ENCODE data around the gene ROPN1B.
"Not testable (repeated sequence)": the region's sequence is repeated elsewhere in the genome, so short reads cannot be mapped to it uniquely, and the experiment has no call there.

ROPN1B gene

DNA sequence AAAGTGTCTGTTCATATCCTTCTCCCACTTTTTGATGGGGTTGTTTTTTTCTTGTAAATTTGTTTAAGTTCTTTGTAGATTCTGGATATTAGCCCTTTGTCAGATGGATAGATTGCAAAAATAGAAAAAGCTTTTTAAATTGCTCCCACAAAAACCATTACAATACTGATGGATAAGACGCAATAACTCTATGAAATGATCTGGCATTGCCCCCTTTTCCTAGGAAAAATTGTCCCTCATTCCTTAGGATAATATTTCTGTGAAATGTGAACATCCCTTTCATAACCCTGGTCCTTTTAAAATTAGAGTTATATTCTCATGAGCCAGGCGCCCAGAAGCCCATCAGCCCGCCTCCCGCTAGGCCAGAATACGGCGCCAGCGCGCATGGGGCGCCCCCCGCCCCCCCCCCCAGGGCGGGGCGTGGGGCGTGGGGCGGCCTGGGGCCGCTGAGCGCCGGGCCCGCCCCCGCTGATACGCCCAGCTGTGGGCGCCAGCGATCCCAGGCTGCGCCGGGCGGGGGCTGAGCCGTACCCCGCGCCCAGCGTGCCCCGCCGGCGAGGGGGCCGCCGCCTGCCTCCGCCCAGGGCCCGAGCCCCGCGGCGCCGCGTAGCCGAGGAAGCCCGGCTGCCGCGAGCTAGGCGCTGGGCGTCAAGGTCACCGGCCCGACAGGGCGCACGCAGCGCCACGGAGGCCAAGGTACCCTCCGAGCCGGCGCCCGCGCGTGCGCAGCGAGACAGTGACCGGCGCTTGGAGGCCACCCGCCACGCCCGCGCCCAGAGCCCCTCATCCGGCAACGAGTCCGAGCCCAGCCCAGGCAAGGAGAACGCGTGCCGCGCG, 11.1 kb upstream of the ROPN1B start:
- in situ Hi-C loops (cut with HindIII; ENCODE audit: low sequenced_read_pairs), result no loop called here

GRCh38 chr3:125958511-125959316, 10.3 kb upstream of the ROPN1B start:
- in situ Hi-C loops (cut with HindIII; ENCODE audit: low sequenced_read_pairs), result no loop called here

DNA sequence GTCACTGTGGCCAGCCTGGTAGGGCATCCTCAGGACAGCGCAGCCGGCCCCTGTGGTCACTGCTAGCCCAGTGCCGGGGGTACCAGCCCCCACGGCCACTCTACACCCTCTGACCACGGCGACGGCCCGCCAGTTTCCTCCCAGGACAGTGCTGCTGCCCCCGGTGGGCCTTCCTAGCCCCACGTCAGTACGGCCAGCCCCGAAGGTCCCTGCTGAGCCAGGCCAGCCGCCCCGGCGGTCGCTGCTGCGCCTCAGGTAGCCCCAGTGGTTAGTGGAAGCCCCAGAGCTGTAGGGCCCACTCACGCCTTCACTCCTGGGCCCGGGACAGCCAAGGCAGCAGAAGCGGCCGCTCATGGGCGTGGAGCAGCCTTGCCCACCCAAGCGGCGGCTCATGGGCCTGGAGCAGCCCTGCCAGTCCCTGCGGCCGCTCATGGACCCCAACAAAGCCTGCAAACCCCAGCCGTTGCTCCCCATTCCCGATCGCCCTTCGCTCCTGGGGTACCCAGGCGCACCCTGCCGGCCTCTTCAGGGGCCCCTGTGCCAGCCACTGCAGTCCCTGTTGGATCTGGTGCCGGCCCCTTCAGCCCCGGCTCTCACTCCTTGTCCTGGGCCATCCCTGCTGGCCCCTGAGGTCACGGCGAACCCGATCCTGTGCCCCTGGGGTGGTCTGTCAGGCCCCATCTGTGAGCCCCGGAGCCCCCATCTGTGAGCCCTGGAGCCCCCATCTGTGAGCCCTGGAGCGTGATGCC, 9.5 kb upstream of the ROPN1B start:
- in situ Hi-C loops (cut with HindIII; ENCODE audit: low sequenced_read_pairs), result no loop called here

GRCh38 chr3:125960066-125960424, 8.9 kb upstream of the ROPN1B start:
- in situ Hi-C loops (cut with HindIII; ENCODE audit: low sequenced_read_pairs), result no loop called here

- in situ Hi-C loops (cut with HindIII; ENCODE audit: low sequenced_read_pairs), result no loop called here
These were observed 8.3 kb upstream of the ROPN1B start for GRCh38 chr3:125960456-125961288.

DNA sequence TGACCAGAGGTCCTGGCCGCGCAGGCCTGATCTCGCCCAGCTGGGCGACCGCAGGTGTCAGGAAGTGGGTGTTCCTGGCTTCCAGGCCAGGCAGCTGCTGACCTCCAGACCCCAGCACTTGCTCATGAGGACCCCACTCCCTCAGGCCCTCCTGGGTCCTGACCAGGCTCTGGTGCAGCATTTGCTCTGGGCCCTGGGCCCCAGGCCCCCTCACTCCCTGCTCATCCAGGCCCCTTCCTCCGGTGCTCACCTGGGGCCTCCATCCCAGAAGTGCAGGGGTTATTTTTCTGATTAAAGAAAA, 7.7 kb upstream of the ROPN1B start:
- in situ Hi-C loops (cut with HindIII; ENCODE audit: low sequenced_read_pairs), result no loop called here

GRCh38 chr3:125963834-125964233, 5.1 kb upstream of the ROPN1B start:
- in situ Hi-C loops (cut with HindIII; ENCODE audit: low sequenced_read_pairs), result not testable (repeated sequence)

GRCh38 chr3:125965505-125965904, 3.5 kb upstream of the ROPN1B start:
- in situ Hi-C loops (cut with HindIII; ENCODE audit: low sequenced_read_pairs), result no loop called here

DNA sequence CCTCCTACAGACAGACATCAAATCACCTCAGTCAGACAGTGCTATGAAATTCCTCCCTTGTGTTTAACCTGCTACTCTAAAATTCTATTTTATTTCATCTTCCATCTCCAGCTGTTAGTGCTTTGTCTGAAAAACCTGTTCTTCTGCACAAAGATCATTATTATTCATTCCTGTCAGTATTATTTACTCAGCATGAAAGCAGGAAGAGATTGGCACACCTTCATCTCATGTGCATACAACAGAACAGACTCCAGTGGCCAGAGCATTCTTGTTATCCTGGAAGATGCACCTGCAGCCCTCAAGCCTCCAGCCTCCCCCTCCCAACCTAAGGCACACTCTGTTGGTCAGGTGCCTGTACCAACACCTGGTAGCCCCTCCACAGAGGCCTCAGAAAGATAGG, 1.8 kb upstream of the ROPN1B start:
- in situ Hi-C loops (cut with HindIII; ENCODE audit: low sequenced_read_pairs), result no loop called here

GRCh38 chr3:125968121-125968520, 857 bp upstream of the ROPN1B start:
- in situ Hi-C loops (cut with HindIII; ENCODE audit: low sequenced_read_pairs), result not testable (repeated sequence)

- in situ Hi-C loops (cut with HindIII; ENCODE audit: low sequenced_read_pairs), result not testable (repeated sequence)
These were observed 3.3 kb downstream of the ROPN1B start for GRCh38 chr3:125971997-125972944.

- in situ Hi-C loops (cut with HindIII; ENCODE audit: low sequenced_read_pairs), result not testable (repeated sequence)
These were observed 6.4 kb downstream of the ROPN1B start for GRCh38 chr3:125975245-125976002.

DNA sequence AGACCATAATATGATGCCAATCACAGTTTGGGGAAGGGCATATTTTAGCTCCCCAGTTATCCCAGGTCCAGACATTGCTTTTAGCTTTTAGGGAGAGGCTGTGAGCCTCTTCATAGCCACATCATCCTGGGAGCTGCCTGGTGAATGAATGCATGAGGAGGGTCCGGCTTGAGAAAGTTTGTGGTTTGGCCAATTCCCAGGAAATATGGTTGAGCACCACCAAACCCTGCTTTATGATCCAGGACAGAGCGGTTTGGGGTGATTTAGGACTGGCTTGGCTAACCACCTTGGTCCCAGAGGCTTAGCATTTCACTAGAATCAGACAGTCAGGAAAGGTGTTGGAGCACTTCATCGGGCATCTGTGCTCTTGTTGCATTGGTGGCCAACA, 7.0 kb downstream of the ROPN1B start:
- in situ Hi-C loops (cut with HindIII; ENCODE audit: low sequenced_read_pairs), result not testable (repeated sequence)

- in situ Hi-C loops (cut with HindIII; ENCODE audit: low sequenced_read_pairs), result not testable (repeated sequence)
These were observed 8.1 kb downstream of the ROPN1B start for GRCh38 chr3:125977104-125977503.

DNA sequence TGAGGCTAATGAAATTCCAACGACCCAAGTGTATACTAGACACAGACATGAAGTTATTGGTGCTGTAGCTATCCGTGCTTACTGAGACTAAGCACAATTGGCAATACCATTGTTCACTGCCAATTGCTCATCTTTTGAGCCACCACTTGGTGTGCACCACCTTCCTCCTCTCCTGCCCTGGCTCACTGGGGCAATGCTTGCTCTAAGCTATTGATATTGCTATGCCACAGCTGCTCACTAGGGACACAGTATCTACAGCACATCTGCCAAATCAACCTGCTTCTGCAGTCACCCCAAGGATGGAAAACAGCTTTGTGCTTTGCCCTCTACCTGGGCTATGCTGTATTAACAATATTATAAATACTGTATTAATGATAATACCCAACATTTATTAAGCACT, 16.0 kb downstream of the ROPN1B start:
- in situ Hi-C loops (cut with HindIII; ENCODE audit: low sequenced_read_pairs), result not testable (repeated sequence)

DNA sequence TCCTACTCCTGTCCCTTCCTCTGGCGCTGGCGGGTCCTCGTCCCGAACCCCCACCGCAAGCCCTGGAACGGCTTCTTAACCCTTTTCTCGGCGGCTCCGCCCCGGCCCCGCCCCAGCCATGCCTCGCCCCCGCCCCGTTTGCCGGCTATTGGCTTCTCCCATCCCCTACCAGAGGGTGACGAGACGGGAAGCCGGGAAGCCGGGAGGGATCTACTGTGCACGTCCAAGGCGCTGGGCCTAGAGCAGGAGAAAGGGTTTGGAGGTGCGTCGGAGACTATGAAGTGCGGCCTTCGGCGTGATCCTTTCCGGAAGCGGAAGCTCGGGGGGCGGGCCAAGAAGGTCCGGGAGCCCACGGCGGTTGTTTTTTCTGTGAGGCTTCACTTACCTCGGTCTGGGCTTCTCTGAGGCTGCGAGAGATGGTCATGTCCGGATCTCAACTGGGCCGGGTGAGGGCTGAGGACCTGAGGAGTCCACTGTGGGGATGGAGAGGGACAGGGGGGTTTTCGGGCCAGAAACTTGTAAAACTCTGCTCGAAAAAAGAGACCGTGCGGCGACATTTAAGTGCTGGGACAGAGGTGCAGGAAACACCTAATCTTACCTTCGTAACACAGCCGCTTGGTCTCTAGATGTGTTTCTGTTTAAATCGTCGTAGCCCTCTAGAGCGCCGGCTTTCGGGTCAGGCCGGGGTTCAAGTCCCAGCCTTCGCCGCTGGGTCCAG, 21.4 kb downstream of the ROPN1B start:
- in situ Hi-C loops (cut with HindIII; ENCODE audit: low sequenced_read_pairs), result no loop called here

- in situ Hi-C loops (cut with HindIII; ENCODE audit: low sequenced_read_pairs), result not testable (repeated sequence)
These were observed 27.8 kb downstream of the ROPN1B start for GRCh38 chr3:125996751-125997150.

DNA sequence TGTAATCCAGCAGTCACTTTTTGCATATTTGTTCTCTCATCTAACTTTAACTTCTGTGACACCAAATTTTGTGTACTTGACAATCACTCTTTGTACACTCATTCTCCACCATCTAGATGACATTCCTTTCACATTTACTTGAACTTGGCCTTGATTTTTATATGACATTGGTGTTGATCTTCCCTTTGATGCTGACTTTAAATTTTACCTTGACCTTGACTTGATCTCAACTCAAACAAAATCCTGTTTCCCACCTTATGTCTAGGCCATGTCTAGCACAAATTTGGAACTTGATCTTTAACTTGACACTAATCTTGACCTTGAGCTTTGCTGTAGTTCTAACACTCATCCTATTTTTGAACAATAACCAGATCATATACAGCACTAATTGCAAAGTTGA, 33.2 kb downstream of the ROPN1B start:
- in situ Hi-C loops (cut with HindIII; ENCODE audit: low sequenced_read_pairs), result no loop called here
